GM21367 (cell line): Measurements from ENCODE around the gene PTPRH.
"Not testable (repeated sequence)": the region's sequence is repeated elsewhere in the genome, so short reads cannot be mapped to it uniquely, and the experiment has no call there.

Experiments
- ATAC-seq: cut with Tn5 transposase; IDR thresholded peaks from one replicate; pipeline ENCODE4 v1.9.1; 2021; ENCODE audit not compliant: unreplicated experiment

PTPRH gene

GRCh38 chr19:55227241-55228014 lies 18.1 kb upstream of the PTPRH start:
- no peak for ATAC-seq

- ATAC-seq = no peak
These were observed 17.5 kb upstream of the PTPRH start for GRCh38 chr19:55226788-55227187.

GRCh38 chr19:55226273-55226672 lies 17.0 kb upstream of the PTPRH start:
- ATAC-seq = no peak

DNA sequence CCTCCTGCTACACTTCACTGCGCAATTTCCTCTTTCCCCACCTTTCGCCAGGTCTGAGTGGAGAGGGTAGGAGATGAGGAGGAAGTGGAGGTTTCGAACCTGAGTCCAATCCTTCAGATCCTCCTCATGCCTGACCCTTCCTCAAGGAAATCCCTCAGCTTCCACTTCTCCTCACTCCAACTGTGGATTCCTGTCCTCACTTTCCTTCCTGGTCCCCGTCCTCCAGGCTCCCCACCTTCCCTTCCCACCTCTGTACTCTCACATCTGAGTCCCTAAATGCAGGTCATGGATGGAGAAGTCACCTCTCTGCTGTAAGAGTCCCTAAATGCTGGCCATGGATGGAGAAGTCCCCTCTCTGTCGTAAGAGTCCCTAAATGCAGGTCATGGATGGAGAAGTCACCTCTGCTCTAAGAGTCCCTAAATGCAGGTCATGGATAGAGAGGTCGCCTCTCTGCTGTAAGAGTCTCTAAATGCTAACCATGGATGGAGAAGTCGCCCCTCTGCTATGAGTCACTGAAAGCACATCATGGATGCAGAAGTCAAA lies 16.2 kb upstream of the PTPRH start:
- ATAC-seq = no peak

GRCh38 chr19:55224679-55225414 lies 15.5 kb upstream of the PTPRH start:
- not testable (repeated sequence) for ATAC-seq

DNA sequence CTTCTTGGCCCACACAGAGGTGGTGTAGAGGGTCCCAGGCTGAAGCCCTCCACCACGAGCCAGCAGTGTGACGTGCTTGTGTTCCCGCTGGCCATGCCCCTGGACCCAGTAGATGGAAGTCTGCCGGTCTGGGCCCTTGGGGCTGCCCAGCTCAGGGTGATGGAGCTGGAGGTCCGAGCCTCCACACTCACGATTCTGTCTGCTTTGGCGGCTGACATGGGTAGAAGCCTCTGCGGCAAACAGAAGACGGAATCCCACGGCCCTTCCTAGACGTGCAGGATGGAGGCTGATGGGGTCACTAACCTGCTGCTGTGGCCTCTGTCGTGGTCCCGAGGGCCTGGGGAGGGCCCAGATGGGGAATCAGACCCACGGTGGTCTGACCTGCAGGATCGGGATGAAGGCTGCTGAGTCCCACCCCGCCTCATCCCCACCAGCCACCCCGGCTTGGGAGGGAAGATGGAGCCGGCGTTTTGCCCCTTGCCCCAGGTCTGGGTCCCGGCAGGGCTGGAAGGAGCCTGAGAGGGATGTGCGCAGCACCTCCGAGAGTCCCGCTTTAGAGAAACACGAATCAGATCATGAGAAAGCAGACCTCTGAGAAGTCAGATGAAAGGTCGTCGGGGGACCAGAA lies 14.9 kb upstream of the PTPRH start:
- ATAC-seq = no peak

- ATAC-seq = no peak
These were observed 14.2 kb upstream of the PTPRH start for GRCh38 chr19:55223291-55224037.

- no peak for ATAC-seq
These were observed 11.2 kb upstream of the PTPRH start for GRCh38 chr19:55220525-55220924.

DNA sequence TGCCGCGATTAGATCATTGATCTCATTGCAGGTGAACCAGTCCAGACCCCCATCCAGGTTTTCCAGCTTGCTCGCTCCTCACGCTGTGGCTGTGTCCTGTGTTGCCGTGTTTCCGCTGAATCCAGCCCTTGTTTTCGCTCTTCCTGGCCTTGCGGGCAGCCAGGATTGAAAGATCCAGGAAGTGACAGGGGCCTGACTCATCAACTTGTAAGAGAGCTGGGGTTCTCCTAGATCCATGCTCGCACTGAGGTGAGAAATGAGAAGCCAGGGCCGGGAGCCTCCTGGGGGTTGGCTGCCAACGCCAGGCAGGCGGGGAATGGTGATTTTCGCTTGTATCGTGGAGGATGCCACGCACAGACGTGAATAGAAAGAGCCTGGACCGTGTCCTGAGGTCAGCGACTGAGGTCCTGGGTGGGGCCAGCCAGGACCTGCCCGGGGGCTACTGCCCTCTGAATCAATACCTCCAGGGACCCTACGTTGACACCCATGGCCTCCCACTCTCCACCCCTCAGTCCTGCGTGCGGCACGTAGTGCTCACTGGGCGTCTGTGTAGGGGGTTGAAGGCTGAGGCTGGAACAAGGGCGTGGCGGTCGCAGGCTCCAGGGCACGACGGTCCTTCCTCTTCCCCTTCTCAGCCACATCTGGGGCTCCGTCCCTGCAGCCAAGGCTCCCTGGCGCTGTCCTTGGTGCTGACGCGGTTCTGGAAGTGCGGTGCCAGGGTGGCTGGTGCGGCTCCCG lies 7.3 kb upstream of the PTPRH start:
- ATAC-seq = no peak

DNA sequence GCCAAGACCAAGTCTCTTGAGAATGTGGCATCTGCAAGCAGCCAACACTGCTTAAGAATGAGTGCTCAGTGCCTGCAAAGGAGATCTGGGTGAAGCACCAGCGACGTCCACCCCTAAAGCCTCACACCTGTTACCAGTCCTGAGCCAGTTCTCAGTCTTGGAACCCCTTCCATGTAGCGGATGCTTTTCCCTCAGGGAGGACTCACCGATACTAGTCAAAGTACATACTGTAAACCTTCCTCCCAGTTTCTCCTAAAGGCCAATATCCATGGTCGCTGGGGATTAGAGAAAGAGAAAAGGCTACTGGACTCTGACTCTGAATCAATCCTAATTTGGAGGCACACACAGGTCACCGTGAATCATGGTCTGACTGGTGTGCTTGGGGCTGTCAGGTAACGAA lies 4.2 kb upstream of the PTPRH start:
- no peak for ATAC-seq

DNA sequence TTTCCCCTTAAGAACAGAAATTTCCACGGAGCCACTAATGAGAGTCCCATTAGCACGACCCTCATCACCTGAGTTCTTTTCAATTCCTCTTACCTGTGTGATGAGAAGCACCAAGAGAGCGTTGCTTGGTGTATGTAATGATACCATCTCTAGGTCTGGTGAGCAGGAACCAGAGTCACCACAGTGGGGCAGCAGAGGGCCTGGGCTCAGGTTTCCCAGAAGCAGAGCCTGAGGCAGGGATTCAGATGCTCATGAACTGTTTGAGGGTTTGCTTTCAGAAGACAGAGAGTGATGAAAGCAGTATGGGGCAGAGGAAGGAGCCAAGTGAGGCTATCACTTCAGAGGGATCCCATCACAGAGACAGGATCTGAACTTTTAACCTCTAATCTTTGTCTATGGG lies 3.1 kb upstream of the PTPRH start:
- ATAC-seq = no peak

DNA sequence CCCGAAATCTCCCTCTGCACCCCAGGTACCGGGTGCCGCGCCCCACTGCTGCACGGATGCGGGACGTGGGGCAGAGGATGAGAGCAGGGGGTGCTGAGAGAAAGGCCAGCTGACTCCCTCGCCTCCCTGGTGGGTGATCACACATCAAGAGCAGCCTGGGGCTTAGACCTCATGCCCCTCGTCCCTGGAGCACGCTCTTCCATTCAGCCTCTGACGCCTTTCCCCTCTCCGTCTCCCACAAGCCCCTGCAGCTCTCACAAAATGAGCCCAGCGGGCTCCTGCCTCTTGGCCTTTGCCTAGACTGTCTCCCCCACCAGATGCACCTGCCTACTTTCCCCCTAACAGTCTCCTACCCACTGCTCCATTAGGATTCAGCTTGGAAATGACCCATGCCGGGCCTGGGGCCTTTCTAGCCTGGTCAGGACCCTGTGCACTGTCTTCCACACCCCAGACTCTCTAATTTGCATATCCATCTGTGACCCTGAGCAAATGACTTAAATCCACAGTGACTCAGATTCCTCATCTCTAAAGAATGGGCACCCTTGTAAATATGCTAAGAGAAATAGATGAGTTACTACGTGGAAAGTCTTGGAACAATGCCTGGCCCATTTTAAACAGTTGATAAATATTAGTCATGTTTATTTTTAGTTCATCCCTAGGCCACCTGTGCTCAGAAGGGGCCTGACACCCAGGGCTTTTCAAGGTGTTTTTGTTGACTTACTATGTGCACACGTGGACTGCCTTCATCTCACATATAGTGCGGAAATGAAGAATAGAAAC lies 582 bp upstream of the PTPRH start:
- no peak for ATAC-seq

DNA sequence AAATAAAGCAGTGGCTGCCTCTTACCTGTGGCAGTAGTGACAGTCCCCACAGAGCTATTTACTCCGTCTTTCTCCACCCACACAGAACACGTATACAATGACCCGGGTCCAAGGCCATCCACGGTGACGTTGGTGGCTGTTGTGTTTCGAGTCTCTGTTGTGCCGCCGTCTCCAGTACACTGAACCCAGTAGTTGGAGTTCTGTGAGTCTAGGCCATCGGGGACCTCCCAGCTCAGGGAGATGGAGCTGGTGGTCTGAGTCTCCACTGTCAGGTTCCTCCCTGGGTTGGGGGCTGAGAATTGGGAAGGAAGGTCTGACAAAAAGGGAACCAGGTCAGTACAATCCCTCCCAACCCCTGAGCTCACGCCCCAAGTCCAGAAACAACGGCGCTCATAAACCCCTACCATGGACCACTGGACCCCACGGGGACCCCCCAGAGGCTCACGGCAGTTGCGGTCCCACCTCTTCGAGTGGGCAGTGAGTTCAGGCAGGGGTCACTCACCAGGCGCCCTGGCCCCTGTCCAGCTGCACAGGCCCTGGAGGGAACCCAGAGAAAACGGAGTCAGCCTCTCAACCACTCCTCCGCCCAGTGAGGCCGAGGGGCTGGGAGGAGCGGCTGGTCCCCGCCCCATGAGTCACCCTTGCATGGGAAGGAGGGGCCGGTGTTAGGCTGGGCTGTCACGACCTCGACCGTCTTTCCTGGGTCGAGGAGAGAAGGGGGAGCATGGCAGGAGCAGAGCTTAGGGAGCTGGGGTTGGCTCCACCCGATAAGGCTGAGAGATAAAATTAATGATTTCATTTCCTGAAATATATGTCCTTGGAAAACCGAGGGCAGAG lies 2.4 kb downstream of the PTPRH start:
- no peak for ATAC-seq

DNA sequence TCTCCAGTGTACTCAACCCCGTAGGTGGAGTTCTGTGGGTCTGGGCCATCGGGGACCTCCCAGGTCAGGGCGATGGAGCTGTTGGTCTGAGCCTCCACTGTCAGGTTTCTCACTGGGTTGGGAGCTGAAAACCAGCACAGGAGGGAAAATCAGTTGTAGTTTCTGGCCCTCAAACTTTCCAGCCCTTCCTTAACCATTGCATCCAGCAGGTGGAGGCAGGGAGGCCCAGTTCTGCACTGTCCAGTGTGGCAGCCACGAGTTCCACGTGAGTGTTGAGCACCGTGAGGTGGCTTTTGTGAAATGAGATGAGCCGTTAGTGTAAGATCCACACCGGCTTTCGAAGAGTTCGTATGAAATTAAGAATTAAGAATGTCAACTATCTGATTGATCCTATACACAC lies 7.1 kb downstream of the PTPRH start:
- ATAC-seq = not testable (repeated sequence)

DNA sequence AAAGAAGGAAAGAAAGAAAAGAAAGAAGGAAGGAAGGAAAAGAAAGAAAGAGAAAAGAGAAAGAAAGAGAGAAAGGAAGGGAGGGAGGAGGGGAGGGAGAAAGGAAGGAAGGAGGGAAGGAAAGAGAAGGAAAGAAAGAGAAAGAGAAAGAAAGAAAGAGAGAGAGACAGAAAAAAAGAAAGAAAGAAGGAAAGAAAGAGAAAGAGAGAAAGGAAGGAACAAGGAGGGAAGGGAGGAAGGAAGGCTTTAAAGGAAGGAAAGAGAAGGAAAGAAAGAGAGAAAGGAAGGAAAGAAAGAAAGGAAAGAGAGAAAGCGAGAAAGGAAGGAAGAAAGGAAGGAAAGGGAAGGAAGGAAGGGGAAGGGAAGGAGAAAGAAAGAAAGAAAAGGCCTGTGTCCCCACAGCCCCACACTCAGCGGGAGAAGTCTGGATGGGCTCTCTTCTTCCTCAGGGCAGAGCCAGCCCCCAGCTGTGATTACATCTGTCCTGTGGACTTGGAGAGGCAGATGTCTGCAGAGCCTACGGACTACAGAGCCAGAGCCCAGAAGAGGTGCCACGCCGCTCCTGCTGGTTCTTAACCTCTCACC lies 9.6 kb downstream of the PTPRH start:
- ATAC-seq = no peak

DNA sequence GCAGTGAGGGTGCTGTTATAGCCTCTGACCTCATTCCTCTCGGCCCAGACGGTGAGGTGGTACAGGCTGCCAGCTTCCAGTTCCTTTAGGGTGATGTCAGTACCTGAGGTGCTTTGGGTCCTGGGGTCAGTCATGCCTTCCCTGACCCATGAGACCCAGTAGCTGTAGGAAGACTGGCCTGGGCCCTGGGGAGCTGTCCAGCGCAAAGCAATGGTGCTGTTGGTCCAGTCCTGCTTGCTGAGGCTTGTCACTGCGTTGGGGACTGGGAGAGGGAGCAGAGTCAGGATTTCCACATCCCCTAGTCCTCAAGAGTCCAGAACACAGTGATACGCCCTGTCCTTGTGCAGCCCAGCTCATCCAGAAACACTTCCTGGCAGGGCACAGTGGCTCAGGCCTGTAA lies 10.7 kb downstream of the PTPRH start:
- no peak for ATAC-seq

GRCh38 chr19:55197528-55197927 lies 11.8 kb downstream of the PTPRH start:
- ATAC-seq = no peak

DNA sequence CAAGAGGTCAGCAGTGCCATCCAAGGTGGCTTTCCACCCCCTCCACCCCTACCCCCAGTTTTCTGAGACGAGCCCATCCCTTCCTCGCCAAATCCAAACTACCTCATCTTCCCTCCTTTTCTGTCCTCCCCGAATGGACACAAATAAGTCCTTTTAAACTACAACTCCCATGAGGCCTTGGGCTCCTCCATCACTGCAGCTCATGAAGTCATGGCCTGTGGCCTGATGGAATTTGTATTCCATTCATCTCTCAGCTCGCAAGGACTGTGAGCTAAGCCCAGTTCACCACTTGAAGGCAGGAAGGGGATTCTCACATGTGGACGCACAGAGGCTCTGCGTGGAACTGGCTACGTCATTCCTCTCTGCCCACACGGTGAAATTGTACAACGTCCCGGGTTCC lies 12.5 kb downstream of the PTPRH start:
- ATAC-seq = no peak
